ENCODE data around the gene PDXK. TPM values are rescaled to one million over a fixed set of nuclear protein-coding genes. Genes with fewer than 3 reads are reported as not detected.

Gene PDXK
- total and polyA plus RNA-seq, 10 of the 15 experiments (the other 5 are each of a cell fraction or from before 2014, with no cell fraction given) = 3.7 to 141 (median 60.0) TPM

GRCh38 chr21:43777953-43778352 is 59.0 kb downstream of the PDXK start (continued):
- TF ChIP-seq MXI1 (IDR thresholded peaks at IDR 0.05; ENCODE audit: low read depth, low read length) = no peak
- no peak for TF ChIP-seq NR2C1 (IDR thresholded peaks at IDR 0.05)
- no peak for TF ChIP-seq CEBPZ (IDR thresholded peaks at IDR 0.05; ENCODE audit: low read depth, low read length)
- no peak for TF ChIP-seq SREBF1 (IDR thresholded peaks at IDR 0.05; ENCODE audit: low read length)
- TF ChIP-seq CREB1 (IDR thresholded peaks at IDR 0.05; ENCODE audit: low read depth) = no peak
- no peak for TF ChIP-seq POU2F2 (IDR thresholded peaks at IDR 0.05; ENCODE audit: borderline replicate concordance, low read depth, low read length)
- TF ChIP-seq NR2F1 (conservative IDR thresholded peaks at IDR 0.05) = no peak
- TF ChIP-seq IRF4 (IDR thresholded peaks at IDR 0.05; ENCODE audit: low read depth, low read length) = no peak
- no peak for TF ChIP-seq TCF7 (IDR thresholded peaks at IDR 0.05; ENCODE audit: borderline replicate concordance)
- no peak for TF ChIP-seq NFYA (IDR thresholded peaks at IDR 0.05; ENCODE audit: borderline replicate concordance, low read depth, low read length)
- TF ChIP-seq SREBF2 (IDR thresholded peaks at IDR 0.05; ENCODE audit: low read length) = no peak

All from GM12878 (cell line).